HepG2 (cell line): ENCODE measurements around the gene TCEANC. TPM values are rescaled to one million over a fixed set of nuclear protein-coding genes. Genes with fewer than 3 reads are reported as not detected.

Source experiments
- ATAC-seq: fragments of 200-7000 bp; cut with Tn5 transposase; 3 replicates; pipeline ENCODE4 v1.9.1; 2020; ENCODE audit warnings: mild to moderate bottlenecking, moderate library complexity
- BruUV-seq: library from RNA; stranded (reverse); fragments of 400-500 nt; replicated peaks from 2 replicates; lab custom pipeline; 2021; lab: Mats Ljungman, UMichigan
- CTCF ChIA-PET: fragments of 300-600 bp; formaldehyde crosslinking; extraction: SDS; loops from one replicate; lab custom pipeline; 2021; ENCODE audit warnings: low total read pairs, inconsistent platforms, low intra/inter-chr PET ratio; lab: Yijun Ruan, JAX
- POLR2A ChIA-PET: fragments of 350-600 bp; sonication (Branson Sonifier 250); formaldehyde crosslinking; loops from one replicate; lab custom pipeline; 2020; ENCODE audit warnings: antibody characterized with exemption, inconsistent platforms; lab: Yijun Ruan, JAX
- DNase-seq: peaks from one replicate; pipeline ENCODE4 v3.0.0-alpha.2; 2015; ENCODE audit warnings: low spot score
- FAIRE-seq: peaks from 3 replicates; lab custom pipeline; 2011; peaks lifted over from hg19 to GRCh38; lab: Jason Lieb, UNC
- H2AFZ ChIP-seq: one replicate; pipeline ENCODE4 v1.6.1; 2011; ENCODE audit warnings: low read length, inconsistent platforms
- H3K27ac ChIP-seq: fragments of 300-600 bp; 3 replicates; pipeline ENCODE4 v1.8.0; 2011; ENCODE audit warnings: mixed run types, mild to moderate bottlenecking, mixed read lengths, low read length, inconsistent platforms; ENCODE audit not compliant: insufficient read depth; ENCODE audit errors: extremely low read length
- H3K27me3 ChIP-seq, 2 experiments: fragments of 200-600 bp in 1 of 2; 2 replicates in 1 of 2; 3 replicates in 1 of 2; pipeline versions ENCODE4 v1.6.0 to v1.8.0; 2011; ENCODE audit warnings: low read length in 2 of 2, mild to moderate bottlenecking in 2 of 2, moderate library complexity in 2 of 2, inconsistent platforms in 1 of 2; ENCODE audit not compliant: insufficient read depth in 2 of 2, control insufficient read depth in 1 of 2
- H3K36me3 ChIP-seq, 2 experiments: fragments of 200-600 bp in 1 of 2; replicated peaks in 1 of 2; 2 replicates in 1 of 2; 3 replicates in 1 of 2; pipeline versions ENCODE4 v1.5.1 to v1.8.0; 2011; ENCODE audit warnings: low read length in 2 of 2, inconsistent platforms in 1 of 2; ENCODE audit not compliant: insufficient read depth in 2 of 2, control insufficient read depth in 1 of 2
- H3K4me1 ChIP-seq: 2 replicates; pipeline ENCODE4 v1.5.1; 2012; ENCODE audit warnings: low read length, inconsistent platforms; ENCODE audit not compliant: insufficient read depth
- H3K4me2 ChIP-seq: 2 replicates; pipeline ENCODE4 v1.6.0; 2011; ENCODE audit warnings: low read depth, low read length, inconsistent platforms
- H3K4me3 ChIP-seq, 3 experiments: fragments of 200-600 bp in 1 of 3; sonication (generic), shearing (Covaris generic) in 1 of 3; replicated peaks in 1 of 3; 2 replicates each; pipeline ENCODE4 v1.5.1; 2011 to 2016; ENCODE audit warnings: low read length in 3 of 3, inconsistent platforms in 2 of 3, low read depth in 2 of 3, mild to moderate bottlenecking in 2 of 3, control low read depth in 1 of 3, mixed read lengths in 1 of 3; ENCODE audit not compliant: insufficient read depth in 1 of 3
- H3K79me2 ChIP-seq: one replicate; pipeline ENCODE4 v1.6.1; 2011; ENCODE audit warnings: low read length, inconsistent platforms; ENCODE audit not compliant: insufficient read depth
- H3K9ac ChIP-seq: 2 replicates; pipeline ENCODE4 v1.6.0; 2011; ENCODE audit warnings: mild to moderate bottlenecking, low read depth, low read length, inconsistent platforms; ENCODE audit not compliant: insufficient read depth
- H3K9me3 ChIP-seq: 2 replicates; pipeline ENCODE4 v1.5.1; 2012; ENCODE audit warnings: mild to moderate bottlenecking, low read length
- H4K20me1 ChIP-seq: 2 replicates; pipeline ENCODE4 v1.6.0; 2011; ENCODE audit warnings: inconsistent platforms, mild to moderate bottlenecking, low read length, moderate library complexity; ENCODE audit not compliant: insufficient read depth
- ATF1 ChIP-seq: IDR thresholded peaks from 2 replicates; pipeline ENCODE4 v1.6.1; 2016; ENCODE audit warnings: mild to moderate bottlenecking, control low read depth
- ATRX ChIP-seq: sonication (generic); formaldehyde crosslinking; IDR thresholded peaks from 2 replicates; pipeline ENCODE4 v1.4.0; 2020; ENCODE audit warnings: missing genetic modification reagents, borderline replicate concordance
- HBP1 ChIP-seq: IDR thresholded peaks from 2 replicates; pipeline ENCODE4 v1.6.1; 2016; ENCODE audit warnings: low read depth, control low read depth
- MIXL1 ChIP-seq: IDR thresholded peaks from 2 replicates; pipeline ENCODE4 v1.6.1; 2016
- NFYC ChIP-seq: IDR thresholded peaks from 2 replicates; pipeline ENCODE4 v1.6.1; 2016; ENCODE audit warnings: missing genetic modification reagents, missing compliant biosample characterization
- PAF1 ChIP-seq: IDR thresholded peaks from 2 replicates; pipeline ENCODE4 v1.6.1; 2016; ENCODE audit warnings: missing genetic modification reagents, missing compliant biosample characterization
- SIX1 ChIP-seq: sonication (generic); formaldehyde crosslinking; IDR thresholded peaks from 2 replicates; pipeline ENCODE4 v1.4.0; 2020; ENCODE audit warnings: missing genetic modification reagents, borderline replicate concordance
- SUZ12 ChIP-seq: fragments of 150-350 bp; IDR thresholded peaks from 2 replicates; pipeline ENCODE4 v1.6.1; 2014; ENCODE audit warnings: low read depth, low read length
- TEAD3 ChIP-seq: optimal IDR thresholded peaks from 2 replicates; pipeline ENCODE3; 2016; ENCODE audit warnings: borderline replicate concordance
- TERF1 ChIP-seq: sonication (generic); formaldehyde crosslinking; IDR thresholded peaks from 2 replicates; pipeline ENCODE4 v1.8.0; 2022; ENCODE audit warnings: mild to moderate bottlenecking, missing genetic modification reagents, moderate library complexity
- ZFP82 ChIP-seq: sonication (generic); formaldehyde crosslinking; IDR thresholded peaks from 2 replicates; pipeline ENCODE4 v1.5.1; 2020; ENCODE audit warnings: mild to moderate bottlenecking, missing genetic modification reagents, borderline replicate concordance
- ZSCAN5A ChIP-seq: sonication (generic); formaldehyde crosslinking; IDR thresholded peaks from 2 replicates; pipeline ENCODE4 v1.8.0; 2022; ENCODE audit warnings: mild to moderate bottlenecking, missing genetic modification reagents, borderline replicate concordance
- WGBS: methylation state at CpG from one replicate; pipeline ENCODE4 v1.1.6; 2017; ENCODE audit warnings: low lambda C conversion rate; 5-methylcytosine and 5-hydroxymethylcytosine counted together
- in situ Hi-C: cut with HindIII; loops from 2 replicates; pipeline ENCODE4 v1.10.0; 2017; ENCODE audit warnings: low pct_unique_long_range_greater_than_20kb; ENCODE audit not compliant: extremely low pct_ligation_motif_present
- intact Hi-C: fragments of 100-400 bp; cut with micrococcal nuclease; formaldehyde crosslinking; loops from one replicate; pipeline ENCODE4 v1.10.0; 2022; ENCODE audit not compliant: unreplicated experiment
- polyA plus RNA-seq, 8 experiments: library from polyadenylated mRNA; depleted of rRNA in 3 of 8; stranded (reverse) in 7 of 8; unstranded in 1 of 8; fragments of >200 nt; fragmentation: Illumina TruSeq in 4 of 8; extraction: Trizol in 4 of 8; gene quantifications; 2 replicates each; pipeline versions ENCODE4 v1.2.1 to v1.2.3, GENCODE V29; 2011 to 2016; ENCODE audit warnings: low read depth in 4 of 8, missing spikeins in 1 of 8, mixed read lengths in 1 of 8; ENCODE audit not compliant: insufficient read depth in 1 of 8
- total RNA-seq, 5 experiments: library from RNA; depleted of rRNA; stranded (reverse); fragments of >200 nt; fragmentation: Illumina TruSeq; extraction: Trizol; gene quantifications; 2 replicates each; pipeline ENCODE4 v1.2.3, GENCODE V29; 2016; ENCODE audit warnings: low read depth in 1 of 5

Gene TCEANC
- total and polyA plus RNA-seq, 2 of the 13 experiments (the other 11 are each of a cell fraction or from before 2014, with no cell fraction given) = 0.51 to 0.97 TPM

GRCh38 chrX:13638021-13638420 lies 14.9 kb upstream of the TCEANC start:
- Histone ChIP-seq H3K27ac (no peak overlapping the region), H3K4me2 (no peak overlapping the region), H3K9me3 (no peaks in the 10 kb centered on the region), H3K27me3 (no peaks in the 10 kb centered on the region), H4K20me1 (no peaks in the 10 kb centered on the region), H3K9ac (no peak overlapping the region), H3K4me1 (no peaks in the 10 kb centered on the region), H3K36me3 (no peaks in the 10 kb centered on the region), H3K4me3 (no peak overlapping the region), H3K79me2 (no peaks in the 10 kb centered on the region), H2AFZ (no peak overlapping the region)
- 0% methylated on average over 1 of the region's 1 CpG for WGBS
- POLR2A ChIA-PET = no interaction called here
- FAIRE-seq (no peak), DNase-seq (no peak), ATAC-seq (no peak)
- CTCF ChIA-PET = no interaction called here
- TF ChIP-seq NFYC (CRISPR knock-in tag) (no peak), SUZ12 (no peak), PAF1 (CRISPR knock-in tag) (no peak), ZFP82 (CRISPR knock-in tag) (no peak), ATRX (CRISPR knock-in tag) (no peak), ATF1 (CRISPR knock-in tag) (no peak), SIX1 (CRISPR knock-in tag) (no peak), MIXL1 (CRISPR knock-in tag) (no peak), TERF1 (CRISPR knock-in tag) (no peak)
- intact Hi-C loops = no loop called here
- in situ Hi-C loops = no loop called here
- BruUV-seq = no TSS peak

DNA sequence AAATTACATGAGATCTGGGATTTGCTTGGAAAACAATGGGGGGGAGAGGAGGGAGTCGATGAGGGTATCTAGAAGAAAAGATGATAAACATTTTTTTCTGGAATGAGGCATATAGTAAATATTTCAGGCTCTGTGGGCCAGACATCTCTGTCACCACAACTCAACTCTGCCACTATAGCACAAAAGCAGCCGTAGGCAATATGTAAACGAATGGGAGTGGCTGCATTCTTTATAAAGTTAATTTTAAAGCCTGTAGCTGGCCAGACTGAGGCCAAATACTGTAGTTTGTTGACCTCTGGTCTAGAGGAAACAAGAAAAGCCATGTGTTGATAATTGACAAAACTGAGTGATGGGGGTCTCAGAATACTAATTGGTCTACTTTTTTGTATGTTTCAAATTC lies 14.1 kb upstream of the TCEANC start:
- Histone ChIP-seq H3K27ac (no peak overlapping the region), H2AFZ (no peak overlapping the region), H3K4me1 (no peaks in the 10 kb centered on the region), H4K20me1 (no peaks in the 10 kb centered on the region), H3K36me3 (no peaks in the 10 kb centered on the region), H3K9ac (no peak overlapping the region), H3K4me3 (no peak overlapping the region), H3K9me3 (no peaks in the 10 kb centered on the region), H3K4me2 (no peak overlapping the region), H3K79me2 (no peaks in the 10 kb centered on the region), H3K27me3 (no peaks in the 10 kb centered on the region)
- ATAC-seq = no peak
- no peak for FAIRE-seq
- intact Hi-C loops = no loop called here
- POLR2A ChIA-PET = no interaction called here
- DNase-seq = no peak
- CTCF ChIA-PET = no interaction called here
- no TSS peak for BruUV-seq
- WGBS = 0% methylated on average over 3 of the region's 3 CpGs
- in situ Hi-C loops = no loop called here
- TF ChIP-seq HBP1 (CRISPR knock-in tag) (no peak), ZSCAN5A (CRISPR knock-in tag) (no peak), TEAD3 (CRISPR knock-in tag) (no peak)
